NCI-H2081 treated with DMSO at 0.1 percent for 48 hours (cell line): ENCODE measurements around the gene METTL25B.
A peak's percentile ranks its signal among the peaks of the same experiment; 100 is the strongest.

Experiments used
- DNase-seq: peaks from one replicate; lab custom pipeline; 2025; lab: John Stamatoyannopoulos, UW

Gene METTL25B

DNA sequence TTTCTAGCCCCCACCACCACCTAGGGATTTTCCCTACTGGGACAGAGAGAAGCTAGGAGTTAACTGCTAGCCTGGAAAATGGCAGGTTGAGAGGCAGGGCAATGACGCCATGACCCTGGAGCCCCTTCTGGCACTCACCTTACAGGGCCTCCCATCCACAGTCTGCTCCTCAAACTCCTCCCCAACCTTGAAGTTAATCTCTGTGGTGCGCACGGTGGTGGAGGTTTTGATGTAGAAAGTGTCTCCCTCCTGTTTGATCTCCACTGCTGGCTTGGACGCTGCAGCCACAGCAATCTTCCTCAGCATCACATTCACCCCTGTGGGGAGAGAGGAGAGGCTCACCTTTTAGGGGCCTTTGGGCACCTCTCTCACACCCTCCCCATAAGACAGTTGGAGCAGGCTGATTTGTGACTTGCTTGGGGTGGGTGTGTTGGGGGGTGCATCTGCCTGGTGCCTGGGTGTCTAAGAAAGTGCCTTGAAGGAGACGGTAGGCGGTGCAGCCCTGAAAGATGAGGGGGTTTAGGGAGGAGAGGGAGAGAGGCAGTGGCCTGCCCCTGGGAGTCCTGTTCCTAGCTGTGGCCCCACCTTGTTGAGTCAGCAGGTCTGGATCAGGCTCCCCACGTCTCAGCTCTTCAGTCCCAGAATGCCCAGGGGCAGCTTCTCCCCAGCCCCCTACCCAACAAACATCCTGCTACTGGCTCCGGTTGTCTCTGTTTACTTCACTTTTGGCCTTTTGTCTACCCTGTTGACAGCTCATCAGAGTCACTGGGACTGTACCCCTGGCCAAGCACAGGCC is 27.3 kb upstream of the METTL25B start:
- DNase-seq = no peak

DNA sequence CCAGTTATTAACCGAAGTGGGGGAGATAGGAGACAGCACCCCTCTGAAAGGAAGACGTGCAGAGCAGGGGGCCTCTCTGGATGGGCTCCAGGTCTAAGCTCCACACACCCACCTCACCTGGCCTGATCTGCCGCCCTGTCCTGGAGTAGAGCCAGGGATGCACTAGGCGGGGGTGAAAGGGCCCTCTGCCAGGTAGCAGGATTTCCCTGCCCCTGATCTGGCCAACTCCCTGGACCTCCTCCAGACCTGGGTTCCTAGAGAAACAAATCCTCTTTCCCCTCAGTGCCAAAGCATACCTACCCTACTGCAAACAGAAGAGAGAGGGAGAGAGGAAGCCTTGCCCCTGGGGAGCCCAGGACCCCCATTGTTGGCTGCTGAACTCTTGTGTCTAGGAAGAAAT is 24.9 kb upstream of the METTL25B start:
- DNase-seq = no peak

DNA sequence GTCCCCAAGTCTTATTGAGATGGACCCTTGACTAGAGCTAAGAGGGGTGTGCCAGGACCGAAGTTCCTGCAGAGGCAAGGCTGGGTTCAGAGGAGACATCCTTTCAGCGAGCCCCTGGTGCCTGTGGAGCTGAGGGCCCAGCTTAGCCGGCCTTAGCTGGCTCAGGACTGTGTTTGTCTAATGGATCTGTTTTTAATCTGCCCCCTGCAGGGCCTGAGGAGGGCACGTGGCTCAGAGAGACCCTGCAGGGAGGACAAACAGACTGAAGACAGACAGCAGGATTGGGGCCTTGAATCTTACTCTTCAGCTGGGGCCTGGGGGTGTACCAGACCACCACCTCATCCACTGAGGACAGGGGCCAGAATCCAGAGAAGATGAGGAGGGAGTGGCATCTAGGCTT is 24.5 kb upstream of the METTL25B start:
- DNase-seq = no peak

DNA sequence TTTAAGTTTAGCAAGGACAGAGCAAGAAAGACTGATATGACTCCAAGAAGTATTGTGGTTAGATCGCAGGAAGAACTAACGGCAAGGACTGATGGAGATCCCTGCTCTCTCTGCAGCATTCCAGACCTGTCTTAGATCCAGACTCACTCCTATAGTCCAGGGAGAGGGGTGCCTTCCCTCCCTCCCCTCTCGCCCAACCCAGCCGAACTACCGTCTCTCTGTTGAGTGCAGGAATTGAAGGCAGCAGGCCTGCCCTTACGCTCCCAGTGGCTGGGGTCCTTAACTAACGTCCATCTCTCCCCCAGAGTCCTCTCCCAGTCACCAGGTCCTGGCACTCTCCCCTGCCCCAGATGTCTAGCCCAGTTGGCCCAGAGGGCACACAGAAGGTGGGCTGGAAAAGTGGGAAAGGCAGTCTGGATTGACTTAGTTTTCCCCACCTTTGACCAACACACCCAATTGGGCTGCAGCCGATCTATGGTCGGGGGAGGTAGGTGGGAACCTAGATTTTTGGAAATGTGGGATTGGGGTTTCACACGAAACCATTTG is 24.0 kb upstream of the METTL25B start:
- DNase-seq = no peak

DNA sequence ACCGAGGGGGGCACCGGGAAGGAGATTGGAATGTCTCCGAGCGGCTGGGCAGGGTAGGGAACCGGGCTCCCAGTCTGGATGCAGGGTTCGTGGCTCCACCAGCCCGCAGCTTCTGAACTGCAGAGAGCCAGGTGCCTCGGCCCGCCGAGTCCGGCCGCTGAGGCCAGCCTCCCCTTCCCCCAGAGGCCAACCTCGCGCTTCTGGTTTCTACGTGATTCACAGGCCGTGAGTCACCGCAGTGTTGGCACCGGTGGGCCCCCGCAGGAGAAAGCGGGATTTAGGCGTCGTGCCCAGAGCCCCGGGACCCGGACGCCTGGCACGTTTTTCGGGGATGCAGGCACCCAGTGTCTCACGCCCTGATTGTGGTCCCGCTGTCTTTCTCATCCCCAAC is 23.3 kb upstream of the METTL25B start:
- DNase-seq = no peak

DNA sequence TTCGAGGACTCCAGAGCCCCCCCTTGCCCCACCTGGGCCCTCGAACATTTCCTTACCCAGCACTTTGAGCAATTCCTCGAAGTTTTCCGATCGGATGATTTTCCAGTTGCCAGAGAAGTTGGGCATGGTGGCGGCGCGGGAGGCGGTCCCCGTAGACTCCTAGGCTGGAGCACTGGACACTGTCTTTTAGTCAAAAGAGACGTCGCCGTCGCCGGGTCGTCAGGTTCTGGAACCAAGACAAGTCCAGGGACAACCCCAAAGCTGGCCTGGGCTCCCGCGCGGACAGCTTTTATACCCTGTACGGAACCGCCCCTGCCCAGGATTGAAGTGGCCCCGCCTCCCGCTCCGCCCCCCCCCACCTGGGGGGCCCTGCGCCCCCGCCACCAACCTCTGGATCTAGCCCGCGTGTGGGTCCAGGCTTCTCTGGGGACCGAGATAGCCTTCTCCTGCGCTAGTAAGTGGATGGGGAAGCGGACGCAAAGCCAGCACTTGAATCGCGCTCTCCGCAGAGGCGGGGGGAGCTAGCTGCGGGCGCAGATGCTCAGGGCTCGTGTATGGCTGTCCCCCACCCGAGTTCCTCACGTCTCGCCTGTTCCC is 22.9 kb upstream of the METTL25B start, which contains the start of gene CRABP2:
TSS of gene CRABP2 (minus strand) at position 263 of the 597 bp plus-strand sequence. CDS start at position 126, 137 bp downstream.
- DNase-seq = no peak

DNA sequence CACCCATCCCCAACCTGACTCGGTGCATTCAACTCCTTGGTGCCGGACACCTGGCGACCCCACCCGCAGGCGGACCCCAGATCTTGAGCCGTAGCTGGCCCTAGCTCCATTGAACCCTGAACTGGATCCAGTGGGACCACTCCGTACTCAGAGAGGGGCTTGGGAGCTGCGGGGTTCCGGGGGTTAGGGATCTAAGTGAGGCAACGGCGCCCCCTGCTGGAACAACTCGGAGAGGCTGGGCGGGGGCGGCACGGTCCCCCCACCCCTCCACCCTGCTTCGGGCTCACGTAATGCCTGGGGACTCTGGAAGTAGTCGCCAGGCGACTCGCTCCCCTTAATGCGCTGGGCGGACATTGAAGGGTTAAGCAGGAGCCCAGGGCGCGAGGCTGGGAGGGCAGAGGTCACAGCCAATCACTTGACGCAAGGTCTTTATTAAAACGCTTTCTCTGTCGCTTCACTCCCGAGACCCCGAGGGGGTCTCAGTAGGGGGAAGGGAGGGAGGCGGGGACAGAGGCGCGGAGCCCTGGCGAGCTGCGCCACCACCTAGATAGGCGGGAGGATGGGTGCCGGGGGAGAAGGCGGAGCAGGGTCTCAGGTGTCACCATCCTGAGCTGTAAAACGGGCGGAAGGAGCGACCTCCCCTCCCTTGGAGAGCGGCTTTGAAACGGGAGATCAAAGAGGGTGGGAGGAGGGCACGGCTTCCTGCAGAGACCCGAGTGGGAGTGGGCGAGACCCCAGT is 22.2 kb upstream of the METTL25B start:
- DNase-seq = no peak

DNA sequence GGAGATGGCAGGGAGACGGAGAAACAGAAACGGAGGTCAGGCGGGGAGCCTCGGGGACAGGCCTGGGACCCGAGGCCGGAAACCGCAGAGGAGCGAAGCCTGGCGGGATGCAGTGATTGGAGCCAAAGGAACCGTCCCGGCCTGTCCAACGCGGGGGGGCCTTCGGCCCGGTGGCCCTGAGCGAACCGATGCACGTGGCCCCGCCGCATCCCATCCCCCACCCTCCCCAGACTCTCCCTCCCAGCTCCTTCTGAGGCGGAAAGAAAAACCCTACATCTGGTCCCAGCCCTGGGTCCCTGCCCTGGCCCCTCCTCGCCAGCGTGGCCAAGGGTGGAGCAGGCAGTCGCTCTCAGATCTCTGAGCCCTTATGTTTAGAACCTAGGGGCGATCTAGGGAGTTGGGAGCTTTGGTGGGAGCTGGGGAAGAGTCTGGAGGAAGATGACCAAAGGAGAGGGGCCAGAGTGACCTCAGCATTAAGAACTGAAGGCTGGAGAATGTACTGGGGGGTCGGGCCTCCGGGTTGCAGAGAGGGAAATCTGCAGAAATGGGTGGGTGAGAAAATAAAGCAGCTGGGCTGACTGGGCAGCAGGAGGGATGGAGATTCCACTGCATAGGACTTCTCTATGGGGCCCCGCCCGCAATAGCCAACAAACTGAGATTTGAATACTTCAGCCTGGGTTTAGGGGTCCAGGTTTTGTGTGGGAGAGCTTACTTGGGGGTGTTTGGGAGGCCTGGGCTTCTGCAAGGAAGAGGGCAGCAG is 21.4 kb upstream of the METTL25B start:
- DNase-seq = no peak

DNA sequence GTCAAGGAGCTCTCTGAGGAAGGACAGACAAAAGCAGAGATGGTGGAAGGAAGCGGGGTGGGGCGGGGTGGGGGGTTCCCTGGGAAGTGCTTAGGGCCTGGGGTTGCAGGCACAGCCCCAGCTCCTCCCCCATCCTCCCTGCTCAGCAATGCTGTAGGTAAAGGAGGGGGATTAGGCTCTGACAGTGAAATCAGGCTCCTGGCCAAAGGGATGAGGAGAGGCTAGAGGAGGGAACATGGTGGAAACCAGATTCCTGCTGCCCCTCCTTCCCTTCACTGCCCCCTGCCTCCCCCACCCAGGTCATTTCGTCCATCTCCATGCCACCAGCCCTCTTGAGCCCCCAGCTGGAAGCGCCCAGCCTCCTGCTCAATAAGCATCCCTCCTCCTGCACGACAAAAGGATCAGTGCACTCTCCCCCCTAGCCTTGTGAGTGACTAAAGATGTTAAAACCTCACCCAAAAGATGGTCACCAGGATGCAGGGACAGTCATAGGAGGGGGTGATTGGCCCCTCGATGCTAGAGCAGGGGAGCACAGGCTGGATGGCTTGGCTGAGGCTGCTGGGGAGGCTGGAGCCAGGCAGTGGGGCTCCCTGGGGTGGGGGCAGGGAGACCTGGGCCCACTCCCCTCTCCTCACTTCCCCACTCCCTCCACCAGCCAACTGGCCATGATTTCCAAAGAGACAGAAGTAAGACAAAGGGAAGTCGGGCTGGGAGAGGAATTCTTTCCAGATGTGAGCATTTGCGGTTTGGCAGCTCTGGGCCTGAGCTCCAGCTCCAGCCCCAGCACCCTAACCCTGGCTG is 20.7 kb upstream of the METTL25B start:
- no peak for DNase-seq

DNA sequence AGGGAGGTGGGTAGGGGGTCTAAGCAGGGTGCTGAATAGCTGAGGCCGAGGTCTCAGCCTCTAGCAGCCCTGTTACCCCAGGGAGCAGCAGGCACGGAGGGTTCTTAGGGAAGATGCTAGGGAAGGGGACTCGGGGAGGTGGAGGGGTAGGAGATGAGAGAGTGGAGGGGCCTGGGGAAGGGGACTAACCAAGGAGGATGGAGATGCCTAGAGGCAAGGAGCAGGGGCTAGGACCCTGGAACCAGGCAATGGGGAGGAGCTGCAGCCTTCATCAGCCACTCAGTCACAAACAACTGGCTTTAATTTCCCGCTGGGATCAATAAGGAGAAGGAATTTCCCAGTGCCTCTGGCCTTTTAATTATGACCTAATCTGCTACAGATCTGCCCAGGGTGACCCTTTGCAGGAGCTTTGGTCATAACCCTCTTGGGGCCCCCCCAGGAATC is 20.0 kb upstream of the METTL25B start:
- DNase-seq = no peak

DNA sequence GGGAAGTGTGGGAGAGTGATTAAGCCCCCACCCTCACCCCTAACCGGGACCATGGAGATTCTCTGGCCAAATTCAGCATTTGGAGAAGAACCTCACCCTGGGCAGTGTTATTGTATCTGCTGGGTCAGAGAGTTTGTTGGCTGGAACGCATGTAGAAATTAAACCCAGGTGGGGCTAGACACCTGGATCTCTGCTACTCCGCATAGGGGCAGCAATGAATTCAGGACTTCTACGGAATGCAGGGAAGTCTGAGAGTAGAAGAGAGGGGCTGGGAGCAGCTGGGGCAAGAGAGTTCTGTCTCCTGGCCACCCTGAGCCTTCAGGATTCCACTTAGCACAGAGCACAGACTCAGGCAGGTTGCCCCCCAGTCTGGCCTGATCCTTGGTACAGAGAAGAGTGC is 19.2 kb upstream of the METTL25B start:
- DNase-seq = no peak

DNA sequence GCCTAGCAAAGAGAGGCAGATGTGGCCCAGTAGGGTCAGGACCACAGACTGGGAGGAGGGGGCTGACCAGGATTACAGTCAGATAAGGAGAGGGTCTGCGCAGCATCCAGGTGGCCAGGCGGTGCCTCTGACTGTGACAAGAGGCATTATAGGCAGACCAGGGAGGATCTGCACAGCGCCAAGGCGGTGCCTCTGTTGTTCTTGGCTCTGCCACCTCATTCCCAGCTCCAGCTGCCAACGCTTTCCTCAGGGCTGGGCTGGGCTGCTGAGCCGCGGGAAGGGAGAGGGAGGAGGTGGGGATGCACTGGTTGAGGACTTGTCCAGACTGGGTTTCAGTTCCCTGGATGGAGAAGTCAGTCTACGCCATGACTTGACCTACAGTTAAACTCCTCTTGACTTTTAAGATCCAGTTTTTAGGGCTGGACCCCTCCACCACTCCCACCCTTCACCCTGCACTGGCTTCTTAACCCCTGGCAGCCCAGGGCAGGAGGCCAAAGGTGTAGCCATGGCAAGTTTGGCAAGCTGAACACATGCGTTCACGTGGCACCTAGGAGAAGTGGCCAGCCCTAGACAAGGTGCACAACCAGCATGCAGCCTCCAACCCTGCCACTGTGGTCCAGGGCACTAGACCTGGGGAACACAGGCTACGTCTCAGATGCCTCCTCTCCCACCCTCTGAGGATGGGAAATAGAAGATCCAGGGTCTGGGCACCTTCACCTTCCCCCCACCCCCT is 18.3 kb upstream of the METTL25B start:
- DNase-seq = no peak

DNA sequence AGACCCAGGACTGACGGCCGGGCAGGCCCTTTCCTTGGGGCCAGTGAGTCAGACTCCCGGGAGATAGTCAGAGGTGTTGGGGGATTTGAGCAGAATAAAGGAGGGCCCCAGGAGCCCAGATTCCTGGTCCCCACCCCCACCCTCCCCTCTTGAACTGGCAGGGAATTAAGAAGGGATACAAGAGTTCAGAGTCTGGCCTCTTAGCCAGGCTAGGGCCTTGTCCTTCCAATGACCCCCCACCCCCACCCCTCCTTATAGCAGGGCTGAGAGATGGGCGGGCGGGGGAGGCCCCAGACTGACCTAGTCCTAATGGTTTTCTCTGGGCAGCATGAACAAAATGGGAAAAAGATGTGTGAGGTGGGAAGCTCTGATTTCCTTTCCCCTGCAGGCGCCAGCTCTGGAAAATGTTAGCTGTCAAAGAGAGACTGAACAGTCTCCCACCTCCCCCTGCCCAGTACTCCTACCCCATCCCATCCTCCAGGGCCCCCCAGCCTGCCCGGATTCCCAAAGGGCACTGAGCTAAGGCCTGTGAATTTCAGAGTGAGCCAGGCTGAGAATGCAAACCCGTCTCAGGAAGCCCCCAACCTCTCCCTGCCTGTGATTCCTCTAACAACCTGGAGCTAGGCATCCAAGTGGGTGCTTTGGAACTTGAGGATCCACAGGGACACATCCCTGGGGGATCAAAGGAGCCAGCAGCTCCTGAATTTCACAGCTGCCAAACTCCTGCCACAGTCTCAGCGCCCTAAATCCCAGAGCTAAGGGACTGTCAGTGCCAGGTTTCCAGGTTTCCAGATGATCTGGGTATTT is 17.1 kb upstream of the METTL25B start:
- no peak for DNase-seq

DNA sequence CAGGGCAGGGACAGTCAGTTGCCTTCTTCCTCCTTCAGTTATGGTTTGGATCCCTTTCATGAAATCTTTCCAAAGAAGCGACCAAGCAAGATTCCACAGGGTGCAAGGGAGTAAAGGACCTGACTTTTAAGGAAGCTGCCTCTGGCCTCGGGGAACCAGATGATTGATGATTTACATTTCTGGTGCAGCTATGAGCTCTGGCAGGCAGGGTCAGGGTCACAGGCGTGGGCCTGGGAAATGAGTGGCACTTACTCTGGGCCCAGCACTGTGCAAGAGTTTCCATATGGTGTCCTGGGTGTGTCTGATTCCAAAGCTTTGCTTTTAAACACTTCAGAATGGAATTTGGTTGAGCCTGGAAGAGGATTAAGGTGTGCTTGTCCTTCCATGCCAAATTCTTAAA is 15.6 kb upstream of the METTL25B start:
- DNase-seq = no peak

DNA sequence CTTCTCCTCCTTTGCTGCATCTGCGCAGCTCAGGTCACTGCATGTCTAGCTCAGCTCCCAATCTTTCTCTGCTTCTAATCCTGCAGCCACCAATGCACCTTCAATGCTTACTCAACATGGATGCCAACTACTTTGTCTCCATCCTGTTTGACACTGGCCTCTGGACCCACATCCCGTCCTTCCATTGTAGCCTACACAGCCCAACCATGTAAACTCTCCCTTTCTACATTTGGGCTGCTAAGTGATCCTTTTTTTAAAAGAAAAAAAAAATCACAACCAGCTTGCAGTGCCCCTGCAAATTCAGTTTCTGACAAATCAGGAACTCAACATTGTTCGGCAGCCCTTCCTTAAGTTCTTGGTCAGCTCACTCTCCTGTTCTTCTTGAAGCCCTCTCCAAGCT is 13.4 kb upstream of the METTL25B start:
- DNase-seq = no peak

DNA sequence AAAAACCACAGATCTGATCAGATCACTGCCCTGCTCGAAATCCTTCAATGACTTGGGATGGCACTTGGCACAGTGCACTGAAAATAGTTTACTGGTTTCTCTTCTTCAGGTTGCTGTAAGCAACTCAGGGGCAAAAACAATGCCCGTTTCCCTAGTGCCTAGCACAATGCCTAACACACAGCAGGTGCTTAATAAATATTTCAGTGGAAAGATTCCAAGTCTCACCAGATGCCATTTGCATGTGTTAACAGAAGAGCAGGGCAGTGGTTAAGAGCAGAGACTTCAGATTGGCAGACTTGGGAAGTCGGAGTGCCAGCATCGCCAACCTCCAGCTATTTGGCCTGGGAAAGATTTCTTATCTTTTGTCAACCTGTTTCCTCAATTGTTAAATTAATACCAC is 10.9 kb upstream of the METTL25B start:
- no peak for DNase-seq

DNA sequence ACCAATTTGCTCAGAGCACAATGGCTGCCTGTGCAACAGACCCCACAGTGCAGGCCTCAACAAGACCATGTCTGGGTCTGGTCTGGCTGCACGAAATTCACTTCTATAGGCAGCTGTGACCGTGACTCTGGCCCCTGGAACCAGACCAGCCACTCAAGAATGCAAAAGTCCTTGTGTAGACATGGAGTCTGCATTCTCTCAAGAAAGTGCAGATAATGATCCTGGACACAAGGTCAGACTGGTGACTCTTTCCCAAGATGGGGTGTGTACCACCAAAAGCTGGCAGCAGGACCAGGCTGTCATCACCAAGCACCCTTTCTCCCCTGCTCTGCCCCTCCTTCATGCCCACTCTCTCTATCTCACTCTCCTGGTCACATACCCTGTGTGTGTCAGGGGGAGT is 7.1 kb upstream of the METTL25B start:
- no peak for DNase-seq

DNA sequence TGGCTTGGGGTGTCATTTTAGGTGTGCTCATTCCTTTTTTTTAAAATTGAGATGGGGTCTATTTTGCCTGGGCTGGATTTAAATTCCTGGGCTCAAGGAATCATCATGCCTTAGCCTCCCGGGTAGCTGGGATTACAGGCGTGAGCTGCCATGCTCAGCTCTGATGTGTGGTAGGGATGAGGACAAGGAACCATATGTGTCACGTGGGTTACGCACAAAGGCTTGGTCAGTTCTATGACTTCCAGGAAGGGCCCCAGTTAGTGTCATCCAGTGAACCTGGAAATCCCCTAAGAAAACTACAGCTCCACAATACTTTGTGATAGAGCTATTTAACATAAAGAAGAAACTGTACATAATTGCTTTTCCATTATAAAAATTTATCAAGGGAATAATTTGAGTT is 6.7 kb upstream of the METTL25B start:
- no peak for DNase-seq

DNA sequence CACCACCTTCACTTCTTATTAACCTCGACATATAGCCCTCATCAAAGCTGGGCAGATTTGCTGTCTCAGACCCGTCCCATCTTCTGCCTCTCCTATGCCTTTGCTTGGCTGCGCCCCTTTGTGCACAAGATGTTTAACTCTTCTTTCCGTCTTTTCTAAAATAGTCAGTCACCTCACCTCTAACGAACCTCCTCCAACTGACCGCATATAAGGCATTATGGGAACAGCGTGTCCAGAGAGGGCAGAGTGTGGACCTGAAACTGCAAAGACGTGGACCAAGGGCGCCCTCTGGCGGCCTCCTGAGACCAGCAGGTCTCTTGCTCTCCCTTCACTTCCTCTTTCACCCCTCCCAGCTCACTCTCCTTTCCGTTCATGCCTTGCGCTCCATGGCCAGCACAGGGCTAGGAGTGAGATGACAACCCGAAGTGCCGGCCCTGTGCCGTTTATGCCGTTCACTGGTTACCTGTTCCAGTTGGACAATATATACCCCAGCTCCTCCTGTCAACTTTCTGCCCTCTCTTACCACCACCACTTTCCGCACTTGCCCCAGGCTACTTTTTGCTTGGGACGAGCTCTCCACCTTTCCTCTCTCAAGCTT is 2.5 kb upstream of the METTL25B start:
- peak; percentile 75 for DNase-seq
